HG03097 (cell line): ENCODE measurements around the gene CHML.

Experiments used
- ATAC-seq: cut with Tn5 transposase; IDR thresholded peaks from one replicate; pipeline ENCODE4 v1.9.1; 2021; ENCODE audit not compliant: unreplicated experiment, low FRiP score

Gene CHML

GRCh38 chr1:241622669-241623068 is 17.5 kb downstream of the CHML start:
- no peak for ATAC-seq

DNA sequence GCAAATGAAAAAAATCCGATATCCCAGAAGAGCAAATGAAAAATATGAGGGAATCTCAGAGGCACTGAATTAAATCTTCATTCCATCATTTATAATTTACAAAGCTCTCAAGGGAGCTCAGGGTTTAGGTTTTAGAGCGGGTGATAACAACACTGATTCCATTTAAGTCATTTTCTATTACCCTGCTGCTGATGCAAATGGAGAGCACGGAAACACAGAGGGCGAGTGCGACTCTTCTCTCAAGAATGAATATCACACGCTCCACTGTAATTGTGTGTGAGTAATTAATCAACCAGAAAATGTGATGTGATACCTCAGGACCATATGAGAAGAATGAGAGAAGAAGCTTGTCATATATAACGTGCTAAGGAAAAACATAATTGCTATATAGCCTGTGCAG is 22.7 kb downstream of the CHML start:
- no peak for ATAC-seq

GRCh38 chr1:241615043-241615974 is 24.9 kb downstream of the CHML start:
- ATAC-seq: no peak

- no peak for ATAC-seq
Measured at GRCh38 chr1:241614572-241614971, 25.6 kb downstream of the CHML start.

DNA sequence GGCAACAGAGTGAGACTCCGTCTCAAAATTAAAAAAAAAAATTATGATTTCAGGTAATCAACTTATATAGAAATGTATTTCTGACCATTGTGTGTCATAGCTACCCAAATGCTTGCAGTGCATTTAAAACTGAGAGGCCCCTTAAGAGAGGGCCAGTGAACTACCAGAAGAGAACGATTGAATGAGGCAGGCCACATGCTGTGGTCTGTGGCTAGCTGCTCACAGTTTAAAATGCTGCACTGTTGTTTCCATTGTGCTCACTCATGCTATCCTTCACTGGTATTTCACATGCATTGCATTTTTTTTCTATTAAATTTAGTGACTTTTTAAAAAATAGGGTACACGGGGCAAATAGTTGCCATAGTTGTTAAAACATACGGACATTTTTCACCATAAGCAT is 26.0 kb downstream of the CHML start:
- ATAC-seq: no peak

DNA sequence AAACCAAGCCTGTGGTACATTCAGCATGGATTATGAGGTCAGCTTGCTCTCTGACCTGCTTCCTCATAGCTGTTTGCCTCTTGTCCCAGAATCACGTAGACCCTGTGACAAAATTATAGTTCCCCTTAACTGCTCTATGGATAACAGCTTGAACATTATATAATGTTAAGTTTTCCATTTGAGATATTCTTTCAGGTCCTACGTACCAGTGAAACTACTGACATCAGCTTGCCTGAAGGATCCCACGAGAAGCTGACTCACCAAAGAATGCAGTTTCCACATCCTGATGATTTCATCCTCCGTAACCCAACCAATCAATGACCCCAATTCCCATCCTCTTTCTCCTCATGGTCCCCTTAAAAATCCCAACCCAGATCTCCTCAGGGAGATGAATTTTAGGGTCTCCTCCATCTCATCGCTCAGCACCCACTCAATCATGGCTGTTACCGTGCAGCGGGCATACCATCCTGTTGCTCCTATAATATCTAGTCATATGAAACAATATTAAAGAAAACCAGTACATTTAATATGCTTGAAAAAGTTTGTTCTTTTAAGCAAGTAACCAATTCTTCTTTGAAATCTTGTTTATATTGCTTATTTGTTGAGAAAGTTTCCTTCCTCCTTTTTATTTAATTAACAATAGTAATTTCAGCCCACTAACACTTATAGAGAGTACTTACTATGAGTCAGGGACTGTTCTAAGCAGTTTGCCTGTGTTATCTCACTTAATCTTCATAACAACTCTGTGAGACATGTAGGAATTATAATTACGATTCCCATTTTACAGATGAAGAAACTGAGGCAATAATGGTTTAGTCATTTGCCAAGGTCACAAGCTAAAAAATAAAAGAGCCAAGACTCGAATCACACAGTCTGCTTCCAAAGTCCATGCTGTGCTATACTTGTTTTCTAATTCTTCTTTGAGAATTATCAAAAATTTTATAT is 27.4 kb downstream of the CHML start:
- no peak for ATAC-seq

DNA sequence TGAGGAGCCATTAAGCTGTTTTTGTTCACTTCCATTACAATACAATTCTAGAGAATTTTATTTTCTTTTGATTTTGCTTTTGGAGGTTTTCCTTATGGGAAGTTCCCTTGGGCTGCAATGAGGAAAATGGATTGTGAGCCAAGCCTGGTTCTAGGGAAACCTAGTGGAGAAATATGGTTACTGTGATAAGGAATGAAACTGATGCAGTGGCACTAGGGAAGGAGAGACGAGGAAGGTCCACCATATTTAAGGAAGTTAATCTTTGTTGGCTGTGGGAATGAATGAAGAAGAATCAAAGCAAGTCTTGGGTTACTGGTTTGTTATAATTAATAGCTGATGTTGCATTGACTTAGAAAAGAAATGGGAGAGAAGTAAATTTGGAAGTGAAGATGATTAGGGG is 28.4 kb downstream of the CHML start:
- ATAC-seq: no peak

- ATAC-seq: peak; percentile 78
Measured at GRCh38 chr1:241611063-241611462, 29.1 kb downstream of the CHML start.

GRCh38 chr1:241610056-241610815 is 29.9 kb downstream of the CHML start:
- ATAC-seq: no peak

DNA sequence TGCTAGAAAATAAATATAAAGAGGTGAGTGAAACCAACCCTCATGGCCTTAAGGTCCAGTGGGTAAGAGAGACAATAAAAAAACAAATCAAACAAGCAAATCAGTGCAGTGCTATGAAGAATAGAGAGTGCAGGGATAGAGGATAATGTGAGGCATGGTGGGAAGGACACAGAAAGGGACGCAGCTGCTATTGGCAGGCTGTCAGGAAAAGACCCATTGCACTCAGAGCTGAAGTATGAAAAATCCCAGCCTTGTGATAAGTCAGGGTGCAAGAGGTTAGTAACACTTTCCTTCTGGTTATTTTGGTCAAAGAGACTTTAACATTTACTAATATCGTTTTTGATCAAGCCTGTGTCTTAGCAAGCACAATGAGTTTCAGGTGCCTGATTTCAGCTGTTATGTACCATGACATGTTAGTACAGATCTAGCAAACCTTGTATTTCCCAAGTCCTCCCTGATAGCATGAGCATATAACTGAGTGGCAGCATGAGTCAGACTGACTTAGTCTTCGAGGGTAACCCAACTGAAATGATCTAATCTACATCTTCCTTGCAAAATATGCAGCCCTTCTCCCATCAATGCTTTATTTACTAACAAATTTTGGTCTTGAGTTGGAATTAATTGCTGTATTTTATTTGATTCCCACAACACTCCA is 31.7 kb downstream of the CHML start:
- ATAC-seq: no peak

DNA sequence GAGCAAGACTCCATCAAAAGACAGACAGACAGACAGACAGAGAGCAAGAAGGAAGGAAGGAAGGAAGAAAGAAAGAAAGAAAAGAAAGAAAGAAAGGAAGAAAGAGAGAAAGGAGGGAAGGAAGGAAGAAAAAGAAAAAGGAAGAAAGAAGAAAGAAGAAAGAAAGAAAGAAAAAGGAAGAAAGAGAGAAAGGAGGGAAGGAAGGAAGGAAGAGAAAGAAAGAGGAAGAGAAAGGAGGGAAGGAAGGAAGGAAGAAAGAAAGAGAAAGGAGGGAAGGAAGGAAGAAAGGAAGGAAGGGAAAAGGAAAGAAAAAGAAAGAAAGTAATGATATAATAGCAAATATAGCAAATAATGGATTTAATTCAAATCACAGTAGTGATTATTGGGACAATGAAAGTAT is 32.7 kb downstream of the CHML start:
- no peak for ATAC-seq

- no peak for ATAC-seq
Measured at GRCh38 chr1:241606544-241606943, 33.6 kb downstream of the CHML start.

GRCh38 chr1:241605146-241605805 is 34.9 kb downstream of the CHML start:
- no peak for ATAC-seq

DNA sequence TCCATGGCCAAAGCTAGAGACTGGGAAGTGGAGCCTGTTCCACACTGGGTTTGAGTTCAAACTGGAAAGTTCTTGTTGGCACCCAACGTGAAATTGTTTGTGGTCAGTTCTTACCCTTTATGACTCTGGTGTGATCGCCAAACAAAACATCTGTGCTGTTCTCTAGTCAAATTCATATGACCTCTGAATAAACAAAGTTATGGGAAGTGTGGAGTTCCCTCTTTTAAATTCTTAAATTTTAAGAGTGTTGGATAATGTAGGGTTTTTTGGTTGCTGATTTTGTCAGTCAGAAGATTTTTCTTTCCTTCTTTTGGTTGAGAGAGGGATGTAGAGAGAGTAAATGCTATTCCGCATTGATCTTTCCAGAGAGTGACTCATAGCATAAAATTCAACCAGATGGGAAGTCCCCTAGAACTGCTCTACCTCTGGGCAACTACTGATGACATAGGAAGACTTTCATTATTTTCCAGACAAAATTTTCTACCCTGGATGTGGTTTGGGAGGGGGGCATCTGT is 36.4 kb downstream of the CHML start:
- ATAC-seq: no peak

GRCh38 chr1:241600496-241600901 is 39.7 kb downstream of the CHML start:
- peak; percentile 70 for ATAC-seq

- no peak for ATAC-seq
Measured at GRCh38 chr1:241598249-241598648, 41.9 kb downstream of the CHML start.

- no peak for ATAC-seq
Measured at GRCh38 chr1:241596633-241597032, 43.5 kb downstream of the CHML start.

DNA sequence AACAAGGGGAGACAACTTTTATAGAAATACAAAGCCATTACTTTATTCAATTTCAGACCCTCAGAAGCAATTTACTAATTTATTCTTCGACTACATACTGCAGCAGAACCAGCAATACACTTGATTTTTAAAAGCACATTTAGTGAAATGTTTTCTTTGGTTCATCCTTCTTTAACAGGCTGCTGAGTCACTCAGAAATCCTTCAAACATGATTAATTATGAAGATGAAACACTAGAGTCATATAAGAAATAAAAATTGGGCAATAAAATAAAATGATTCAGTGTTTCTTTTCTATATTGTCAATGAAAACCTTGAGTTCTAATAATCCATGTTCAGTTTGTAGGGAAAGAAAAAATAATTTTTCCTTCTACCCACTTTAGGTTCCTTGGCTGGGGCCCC is 47.0 kb downstream of the CHML start:
- ATAC-seq: no peak

- ATAC-seq: peak; percentile 64
Measured at GRCh38 chr1:241592273-241592958, 47.8 kb downstream of the CHML start.
